Endothelial cell of umbilical vein (primary cell): ENCODE data around the gene DNAJC8. TPM values are rescaled to one million over a fixed set of nuclear protein-coding genes. Genes with fewer than 3 reads are reported as not detected.

Experiments
- BruUV-seq: library from RNA; stranded (reverse); fragments of 400-500 nt; replicated peaks from 2 replicates; lab custom pipeline; 2021; lab: Mats Ljungman, UMichigan
- CTCF ChIA-PET: fragments of 300-600, 350-600 bp; sonication (Branson Sonifier 250); formaldehyde crosslinking; loops from one replicate; lab custom pipeline; 2021; ENCODE audit warnings: antibody characterized with exemption, inconsistent platforms; lab: Charles Lee
- POLR2A ChIA-PET: fragments of 300-600, 350-600 bp; sonication (Branson Sonifier 250); formaldehyde crosslinking; loops from one replicate; lab custom pipeline; 2021; ENCODE audit warnings: antibody characterized with exemption, inconsistent platforms; lab: Charles Lee
- DNase-seq: peaks from one replicate; pipeline ENCODE4 v3.0.0-alpha.2; 2011; ENCODE audit warnings: low read depth, low spot score
- FAIRE-seq: peaks from 2 replicates; lab custom pipeline; 2011; peaks lifted over from hg19 to GRCh38; lab: Jason Lieb, UNC
- H2AFZ ChIP-seq: 2 replicates; pipeline ENCODE4 v1.6.0; 2012; ENCODE audit warnings: low read depth, low read length, control low read depth, inconsistent platforms
- H3K27ac ChIP-seq: 2 replicates; pipeline ENCODE4 v1.5.1; 2011; ENCODE audit warnings: low read depth, mild to moderate bottlenecking, control low read depth, low read length, moderate library complexity; ENCODE audit not compliant: insufficient read depth
- H3K27me3 ChIP-seq, 2 experiments: 2 replicates each; pipeline versions ENCODE4 v1.6.0 to v1.6.1; 2011; ENCODE audit warnings: low read length in 2 of 2, mixed read lengths in 1 of 2; ENCODE audit not compliant: control insufficient read depth in 2 of 2, insufficient read depth in 2 of 2
- H3K36me3 ChIP-seq, 2 experiments: 2 replicates in 1 of 2; 3 replicates in 1 of 2; pipeline ENCODE4 v1.5.1; 2011; ENCODE audit warnings: low read length in 2 of 2, mild to moderate bottlenecking in 1 of 2, moderate library complexity in 1 of 2; ENCODE audit not compliant: control insufficient read depth in 2 of 2, insufficient read depth in 2 of 2; ENCODE audit errors: extremely low read depth in 1 of 2
- H3K4me1 ChIP-seq: 3 replicates; pipeline ENCODE4 v1.5.1; 2011; ENCODE audit warnings: mild to moderate bottlenecking, low read length; ENCODE audit not compliant: control insufficient read depth, insufficient read depth; ENCODE audit errors: extremely low read depth
- H3K4me2 ChIP-seq: 2 replicates; pipeline ENCODE4 v1.6.1; 2011; ENCODE audit warnings: low read length, control low read depth, mixed read lengths; ENCODE audit not compliant: insufficient read depth
- H3K4me3 ChIP-seq, 3 experiments: fragments of 200-600 bp in 1 of 3; sonication (generic), shearing (Covaris generic) in 1 of 3; replicated peaks in 1 of 3; 2 replicates each; pipeline ENCODE4 v1.5.1; 2011 to 2016; ENCODE audit warnings: control low read depth in 3 of 3, low read length in 3 of 3, mild to moderate bottlenecking in 2 of 3, inconsistent platforms in 1 of 3, low read depth in 1 of 3, moderate library complexity in 1 of 3; ENCODE audit not compliant: insufficient read depth in 1 of 3
- H3K79me2 ChIP-seq: 2 replicates; pipeline ENCODE4 v1.6.0; 2012; ENCODE audit warnings: low read length, inconsistent platforms; ENCODE audit not compliant: control insufficient read depth, insufficient read depth
- H3K9ac ChIP-seq: replicated peaks from 2 replicates; pipeline ENCODE3; 2011; ENCODE audit warnings: low read length, control low read depth; ENCODE audit not compliant: insufficient read depth; ENCODE audit errors: extremely low read depth
- H3K9me1 ChIP-seq: replicated peaks from 3 replicates; pipeline ENCODE4 v1.6.0; 2011; ENCODE audit warnings: mild to moderate bottlenecking, low read length; ENCODE audit not compliant: control insufficient read depth, insufficient read depth; ENCODE audit errors: extremely low read depth
- H3K9me3 ChIP-seq: replicated peaks from 2 replicates; pipeline ENCODE4 v1.5.1; 2012; ENCODE audit warnings: low read length, inconsistent platforms; ENCODE audit not compliant: control insufficient read depth, insufficient read depth
- H4K20me1 ChIP-seq: replicated peaks from 2 replicates; pipeline ENCODE3; 2011; ENCODE audit warnings: mild to moderate bottlenecking, low read length; ENCODE audit not compliant: control insufficient read depth, insufficient read depth; ENCODE audit errors: extremely low read depth
- CTCF ChIP-seq, 2 donors: IDR thresholded peaks; 1 replicate in 1 of 2; 2 replicates in 1 of 2; pipeline ENCODE4 v1.5.1; 2011; ENCODE audit warnings: low read length in 2 of 2, mild to moderate bottlenecking in 2 of 2, moderate library complexity in 2 of 2, control low read depth in 1 of 2, inconsistent platforms in 1 of 2, low read depth in 1 of 2; ENCODE audit not compliant: insufficient read depth in 1 of 2; ENCODE audit errors: extremely low read depth in 1 of 2
- EZH2 ChIP-seq: IDR thresholded peaks from 2 replicates; pipeline ENCODE4 v1.6.1; 2012; ENCODE audit warnings: borderline replicate concordance, low read depth, mild to moderate bottlenecking, moderate library complexity, low read length, inconsistent platforms; ENCODE audit not compliant: severe bottlenecking
- FOS ChIP-seq: IDR thresholded peaks from 2 replicates; pipeline ENCODE4 v1.6.1; 2011; ENCODE audit warnings: mild to moderate bottlenecking, low read length, moderate library complexity, borderline replicate concordance; ENCODE audit not compliant: insufficient read depth
- GATA2 ChIP-seq: IDR thresholded peaks from 2 replicates; pipeline ENCODE4 v1.7.0; 2011; ENCODE audit warnings: low read depth, mild to moderate bottlenecking, moderate library complexity, mixed read lengths, low read length; ENCODE audit not compliant: insufficient read length, insufficient read depth
- JUN ChIP-seq: IDR thresholded peaks from 2 replicates; pipeline ENCODE4 v1.6.1; 2011; ENCODE audit warnings: borderline replicate concordance, low read depth; ENCODE audit not compliant: insufficient read length, insufficient read depth
- MAX ChIP-seq: IDR thresholded peaks from 2 replicates; pipeline ENCODE4 v1.6.1; 2011; ENCODE audit not compliant: insufficient read depth, insufficient read length
- MYC ChIP-seq: IDR thresholded peaks from one replicate; pipeline ENCODE4 v1.6.1; 2011; ENCODE audit warnings: mild to moderate bottlenecking, low read depth, low read length
- POLR2A ChIP-seq: IDR thresholded peaks from 2 replicates; pipeline ENCODE4 v1.6.1; 2012; ENCODE audit warnings: low read depth, mild to moderate bottlenecking, control low read depth, low read length
- POLR2AphosphoS5 ChIP-seq: IDR thresholded peaks from 2 replicates; pipeline ENCODE4 v1.6.1; 2012; ENCODE audit warnings: low read depth, mild to moderate bottlenecking, control low read depth, low read length, moderate library complexity; ENCODE audit not compliant: insufficient read depth
- dilution Hi-C: fragments of 300-500 bp; cut with MboI; formaldehyde crosslinking; loops from one replicate; pipeline ENCODE4 v1.15.0; 2019; ENCODE audit warnings: low sequenced_read_pairs; ENCODE audit not compliant: extremely low pct_ligation_motif_present
- intact Hi-C: fragments of 100-400 bp; cut with micrococcal nuclease; formaldehyde crosslinking; loops from one replicate; pipeline ENCODE4 v1.10.0; 2022
- polyA plus RNA-seq, 4 experiments: library from polyadenylated mRNA; depleted of rRNA in 3 of 4; stranded (reverse) in 3 of 4; unstranded in 1 of 4; fragments of >200 nt; gene quantifications; 2 replicates each; pipeline versions ENCODE4 v1.2.1 to v1.2.3, GENCODE V29; 2011 to 2012; ENCODE audit warnings: missing spikeins in 1 of 4
- total RNA-seq: library from RNA; stranded (reverse); gene quantifications from 2 replicates; pipeline ENCODE4 v1.2.3, GENCODE V29; 2021

Gene DNAJC8
- total and polyA plus RNA-seq, 2 donors (not counting 3 experiments of a cell fraction or from before 2014, with no cell fraction given) = 71.0 to 106 TPM

GRCh38 chr1:28266920-28267322 lies 34.1 kb upstream of the DNAJC8 start:
- peaks cover under 1 to 2% of the 10 kb centered on the region in 2 experiments for H3K36me3 ChIP-seq
- H4K20me1 ChIP-seq = peaks cover 5% of the 10 kb centered on the region
- FAIRE-seq (no peak), DNase-seq (no peak)
- no peak overlapping the region for H3K4me3 ChIP-seq
- no peaks in the 10 kb centered on the region for H3K9me3 ChIP-seq
- no peaks in the 10 kb centered on the region for H3K9me1 ChIP-seq
- dilution Hi-C loops (loop anchor here (25.0 kb wide), 1 partner anchor 345 kb away; no protein-coding TSS in a partner anchor), intact Hi-C loops (no loop called here)
- CTCF ChIA-PET = interaction anchor here (1.1 to 2.1 kb wide), 5 partner anchors 11 to 176 kb away, joined by 3 to 14 read pairs (median 3); no protein-coding TSS in a partner anchor
- no peaks in the 10 kb centered on the region for H3K27me3 ChIP-seq
- H3K4me2 ChIP-seq = no peak overlapping the region
- no TSS peak for BruUV-seq
- no peak overlapping the region for H3K27ac ChIP-seq
- H3K4me1 ChIP-seq = no peaks in the 10 kb centered on the region
- H3K79me2 ChIP-seq = peaks cover 58% of the 10 kb centered on the region
- H3K9ac ChIP-seq = no peak overlapping the region
- TF ChIP-seq MAX (no peak), CTCF (IDR thresholded peaks at IDR 0.05; ENCODE audit: extremely low read depth in 1 of 2, insufficient read depth in 1 of 2, low read depth in 1 of 2, low read length in 2 of 2) (no peak), JUN (no peak), FOS (no peak), MYC (no peak), EZH2 (no peak), GATA2 (no peak), POLR2AphosphoS5 (no peak), POLR2A (no peak)
- H2AFZ ChIP-seq = no peak overlapping the region
- POLR2A ChIA-PET = interaction anchor here (0.5 to 1.0 kb wide), 2 partner anchors 10 to 36 kb away, joined by 3 to 5 read pairs; no protein-coding TSS in a partner anchor
